Ovary (tissue), 3 donors: ENCODE data around the gene SPAG8.

Source experiments
- CTCF ChIP-seq, 3 donors: fragments of 450-650 bp in 2 of 3; fragments of 200-600 bp in 1 of 3; IDR thresholded peaks; one replicate each; pipeline versions ENCODE4 v1.5.1 to v1.8.0; 2016 to 2022; ENCODE audit warnings: antibody characterized with exemption in 3 of 3, mild to moderate bottlenecking in 1 of 3
- POLR2A ChIP-seq: fragments of 450-650 bp; IDR thresholded peaks from one replicate; pipeline ENCODE4 v1.6.1; 2017; ENCODE audit warnings: antibody characterized with exemption, mild to moderate bottlenecking, moderate library complexity
- donor health status: DM: no; HTN: no; CAD: no.

- TF ChIP-seq POLR2A (no peak), CTCF (IDR thresholded peaks at IDR 0.05) (no peak)
These were observed 35.9 kb upstream of the SPAG8 start for GRCh38 chr9:35847792-35848572.
